Sigmoid colon (tissue), 7 donors: Measurements from ENCODE around the gene BRIP1. TPM values are rescaled to one million over a fixed set of nuclear protein-coding genes. Genes with fewer than 3 reads are reported as not detected.

Experiments used
- DNase-seq: peaks from one replicate; pipeline ENCODE4 v3.0.0-alpha.2; 2019
- H3K27ac ChIP-seq, 4 donors: fragments of 200-600 bp; sonication (generic); one replicate each; pipeline ENCODE4 v1.5.1; 2016 to 2019; ENCODE audit warnings: mild to moderate bottlenecking in 1 of 4
- H3K27me3 ChIP-seq, 3 donors: fragments of 200-600 bp; sonication (generic); one replicate each; pipeline ENCODE4 v1.5.1; 2019; ENCODE audit warnings: mild to moderate bottlenecking in 1 of 3
- H3K36me3 ChIP-seq, 4 donors: fragments of 200-600 bp; sonication (generic); one replicate each; pipeline ENCODE4 v1.5.1; 2016 to 2019
- H3K4me1 ChIP-seq, 4 donors: fragments of 200-600 bp; sonication (generic); one replicate each; pipeline ENCODE4 v1.5.1; 2017 to 2019
- H3K4me3 ChIP-seq, 4 donors: fragments of 200-600 bp; sonication (generic); one replicate each; pipeline ENCODE4 v1.5.1; 2017 to 2019; ENCODE audit warnings: mild to moderate bottlenecking in 2 of 4, moderate library complexity in 1 of 4
- H3K9me3 ChIP-seq, 4 donors: fragments of 200-600 bp in 3 of 4; sonication (generic) in 3 of 4; one replicate each; pipeline versions ENCODE4 v1.5.1 to v1.6.1; 2013 to 2019
- EP300 ChIP-seq, 4 donors: sonication (generic); formaldehyde crosslinking; IDR thresholded peaks; one replicate each; pipeline ENCODE4 v1.6.1; 2017; ENCODE audit warnings: antibody characterized with exemption in 4 of 4
- POLR2A ChIP-seq, 2 donors: fragments of 450-650 bp; IDR thresholded peaks; one replicate each; pipeline ENCODE4 v1.6.1; 2016; ENCODE audit warnings: antibody characterized with exemption in 2 of 2, mild to moderate bottlenecking in 2 of 2, moderate library complexity in 2 of 2
- POLR2AphosphoS5 ChIP-seq, 4 donors: sonication (generic); formaldehyde crosslinking; IDR thresholded peaks; one replicate each; pipeline ENCODE4 v1.6.1; 2017; ENCODE audit warnings: antibody characterized with exemption in 4 of 4
- WGBS, 2 donors: extraction: QIAGEN DNeasy Blood & Tissue Kit; methylation state at CpG; one replicate each; pipeline ENCODE4 v1.1.7; 2013; 5-methylcytosine and 5-hydroxymethylcytosine counted together
- intact Hi-C: fragments of 100-400 bp; cut with DNase I; formaldehyde crosslinking; loops from one replicate; pipeline ENCODE4 v1.15.1; 2023
- polyA plus RNA-seq, 3 donors: library from polyadenylated mRNA; stranded (reverse); fragments of 200-250 nt; gene quantifications; one replicate each; pipeline ENCODE4 v1.2.3, GENCODE V29; 2013
- total RNA-seq, 4 donors: library from RNA; depleted of rRNA; stranded (reverse); fragments of >200 nt; gene quantifications; one replicate each; pipeline ENCODE4 v1.1.0, GENCODE V29; 2016
- TF ChIP-seq, protein P1 (sequence below), 4 experiments: fragments of 450-650 bp in 3 of 4; fragments of 200-600 bp in 1 of 4; IDR thresholded peaks; one replicate each; pipeline ENCODE4 v1.5.1; 2016 to 2019; ENCODE audit warnings: antibody characterized with exemption in 4 of 4, mild to moderate bottlenecking in 3 of 4, moderate library complexity in 2 of 4
- donor health status: healthy with polysubstance abuse.
- donor health status: Bipolar disorder and iron deficiency.
- donor health status: healthy.

BRIP1 gene
- total and polyA plus RNA-seq, 7 donors = under 0.01 to 1.5 (median 0.41) TPM; not detected in 1

DNA sequence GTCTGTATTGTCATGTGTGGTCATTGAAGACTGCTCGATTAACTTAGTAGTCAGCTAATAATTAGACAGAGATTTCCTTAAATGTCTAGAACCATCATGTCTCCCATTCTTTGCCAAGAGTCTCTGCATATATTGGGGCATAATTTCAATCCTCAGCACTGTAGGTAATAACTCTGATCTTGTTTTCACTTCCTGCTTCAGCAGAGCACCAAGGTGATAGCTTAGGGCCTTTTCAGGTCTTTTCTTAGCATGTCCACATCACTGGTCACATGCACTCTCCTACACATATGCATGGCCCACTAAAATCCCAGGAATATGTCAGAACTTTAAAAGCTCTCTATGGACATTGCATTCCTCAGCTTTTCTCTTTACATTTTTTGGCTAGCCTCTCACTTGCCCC, 162.0 kb downstream of the BRIP1 start:
- intact Hi-C loops = loop anchor here (10.0 kb wide), 1 partner anchor 53 kb away; no protein-coding TSS in a partner anchor
- peaks cover 0 to 17% (median 12%) of the 10 kb centered on the region in 4 donors for H3K9me3 ChIP-seq
- WGBS, 2 donors = 95 to 96% methylated on average over 1 of the region's 1 CpG
- TF ChIP-seq POLR2AphosphoS5 (IDR thresholded peaks at IDR 0.05) (no peak), EP300 (IDR thresholded peaks at IDR 0.05) (no peak), POLR2A (IDR thresholded peaks at IDR 0.05) (no peak)
- TF ChIP-seq, protein P1, sequence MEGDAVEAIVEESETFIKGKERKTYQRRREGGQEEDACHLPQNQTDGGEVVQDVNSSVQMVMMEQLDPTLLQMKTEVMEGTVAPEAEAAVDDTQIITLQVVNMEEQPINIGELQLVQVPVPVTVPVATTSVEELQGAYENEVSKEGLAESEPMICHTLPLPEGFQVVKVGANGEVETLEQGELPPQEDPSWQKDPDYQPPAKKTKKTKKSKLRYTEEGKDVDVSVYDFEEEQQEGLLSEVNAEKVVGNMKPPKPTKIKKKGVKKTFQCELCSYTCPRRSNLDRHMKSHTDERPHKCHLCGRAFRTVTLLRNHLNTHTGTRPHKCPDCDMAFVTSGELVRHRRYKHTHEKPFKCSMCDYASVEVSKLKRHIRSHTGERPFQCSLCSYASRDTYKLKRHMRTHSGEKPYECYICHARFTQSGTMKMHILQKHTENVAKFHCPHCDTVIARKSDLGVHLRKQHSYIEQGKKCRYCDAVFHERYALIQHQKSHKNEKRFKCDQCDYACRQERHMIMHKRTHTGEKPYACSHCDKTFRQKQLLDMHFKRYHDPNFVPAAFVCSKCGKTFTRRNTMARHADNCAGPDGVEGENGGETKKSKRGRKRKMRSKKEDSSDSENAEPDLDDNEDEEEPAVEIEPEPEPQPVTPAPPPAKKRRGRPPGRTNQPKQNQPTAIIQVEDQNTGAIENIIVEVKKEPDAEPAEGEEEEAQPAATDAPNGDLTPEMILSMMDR (IDR thresholded peaks at IDR 0.05) = no peak
- H3K27ac ChIP-seq = no peak overlapping the region
- H3K4me3 ChIP-seq = no peak overlapping the region
- H3K4me1 ChIP-seq = no peaks in the 10 kb centered on the region
- H3K36me3 ChIP-seq = no peaks in the 10 kb centered on the region
- no peaks in the 10 kb centered on the region for H3K27me3 ChIP-seq
- no peak for DNase-seq

DNA sequence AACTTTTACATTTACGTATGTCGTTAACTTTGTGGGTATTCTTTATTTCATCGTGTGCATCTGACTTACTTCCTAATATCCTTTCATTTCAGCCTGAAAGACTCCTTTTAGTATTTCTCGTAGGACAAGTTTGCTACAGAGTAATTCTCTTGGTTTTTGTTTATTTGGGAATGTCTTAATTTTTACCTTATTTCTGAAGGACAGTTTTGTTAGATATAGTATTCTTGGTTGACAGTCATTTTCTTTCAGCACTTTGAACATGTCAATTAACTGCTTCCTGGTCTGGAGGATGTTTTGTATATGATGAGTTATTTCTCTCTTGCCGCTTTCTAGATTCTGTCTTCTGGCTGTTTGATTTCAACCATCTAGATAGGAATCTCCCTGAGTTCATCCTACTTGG, 163.1 kb downstream of the BRIP1 start:
- Histone ChIP-seq H3K4me1 (no peaks in the 10 kb centered on the region), H3K27ac (no peak overlapping the region), H3K36me3 (no peaks in the 10 kb centered on the region), H3K9me3 (peaks cover 0 to 17% (median 12%) of the 10 kb centered on the region in 4 donors), H3K27me3 (no peaks in the 10 kb centered on the region), H3K4me3 (no peak overlapping the region)
- no peak for DNase-seq
- 98% methylated on average over 5 of the region's 5 CpGs for WGBS, 2 donors
- TF ChIP-seq EP300 (IDR thresholded peaks at IDR 0.05) (no peak), POLR2A (IDR thresholded peaks at IDR 0.05) (no peak)
- TF ChIP-seq, protein P1 (IDR thresholded peaks at IDR 0.05) = no peak
- intact Hi-C loops = loop anchor here (10.0 kb wide), 1 partner anchor 55 kb away; no protein-coding TSS in a partner anchor

DNA sequence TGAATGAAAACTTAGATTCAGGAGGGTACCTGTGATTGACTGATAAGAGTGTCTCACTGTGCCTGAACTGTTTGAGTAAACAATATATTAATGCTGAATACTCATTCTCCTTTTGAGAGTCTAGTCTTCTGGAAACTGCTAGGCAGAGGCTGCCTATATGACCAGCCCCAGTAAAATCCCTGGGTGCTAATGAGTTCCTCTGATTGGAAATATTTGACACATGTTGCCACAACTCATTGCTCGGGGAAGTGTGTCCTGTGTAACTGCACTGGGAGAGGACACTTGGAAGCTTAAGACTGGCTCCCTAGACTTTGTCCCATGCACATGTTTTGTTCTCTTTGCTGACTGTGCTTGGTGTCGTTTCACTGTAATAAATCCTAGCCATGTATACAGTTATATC, 163.6 kb downstream of the BRIP1 start:
- H3K27me3 ChIP-seq = no peaks in the 10 kb centered on the region
- 94 to 95% methylated on average over 2 of the region's 2 CpGs for WGBS, 2 donors
- peaks cover 0 to 17% (median 12%) of the 10 kb centered on the region in 4 donors for H3K9me3 ChIP-seq
- intact Hi-C loops = loop anchor here (10.0 kb wide), 1 partner anchor 55 kb away; no protein-coding TSS in a partner anchor
- DNase-seq = no peak
- no peaks in the 10 kb centered on the region for H3K4me1 ChIP-seq
- H3K27ac ChIP-seq = no peak overlapping the region
- TF ChIP-seq POLR2AphosphoS5 (IDR thresholded peaks at IDR 0.05) (no peak), EP300 (IDR thresholded peaks at IDR 0.05) (no peak), POLR2A (IDR thresholded peaks at IDR 0.05) (no peak)
- TF ChIP-seq, protein P1 (IDR thresholded peaks at IDR 0.05) = no peak
- H3K4me3 ChIP-seq = no peak overlapping the region
- H3K36me3 ChIP-seq = no peaks in the 10 kb centered on the region

DNA sequence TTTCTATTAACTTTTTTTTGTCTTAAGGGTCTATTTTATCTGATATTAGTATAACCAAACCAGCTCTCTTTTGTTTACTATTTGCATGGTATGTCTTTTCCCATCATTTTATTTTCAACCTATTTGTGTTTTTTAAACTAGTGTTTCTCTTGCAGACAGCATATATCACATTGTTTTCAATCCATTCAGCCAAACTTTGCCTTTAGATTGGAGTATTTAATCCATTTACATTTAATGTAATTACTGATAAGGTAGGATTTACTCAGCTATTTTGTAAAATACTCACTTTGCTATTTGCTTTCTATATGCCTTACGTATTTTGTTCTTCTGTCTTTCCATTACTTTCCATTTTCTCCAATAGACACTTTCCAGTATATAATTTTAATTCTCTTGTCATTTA, 164.3 kb downstream of the BRIP1 start:
- H3K9me3 ChIP-seq = peaks cover 0 to 17% (median 12%) of the 10 kb centered on the region in 4 donors
- TF ChIP-seq, protein P1 (IDR thresholded peaks at IDR 0.05) = no peak
- TF ChIP-seq POLR2A (IDR thresholded peaks at IDR 0.05) = peak in 1 of 2 donors; percentile 2

DNA sequence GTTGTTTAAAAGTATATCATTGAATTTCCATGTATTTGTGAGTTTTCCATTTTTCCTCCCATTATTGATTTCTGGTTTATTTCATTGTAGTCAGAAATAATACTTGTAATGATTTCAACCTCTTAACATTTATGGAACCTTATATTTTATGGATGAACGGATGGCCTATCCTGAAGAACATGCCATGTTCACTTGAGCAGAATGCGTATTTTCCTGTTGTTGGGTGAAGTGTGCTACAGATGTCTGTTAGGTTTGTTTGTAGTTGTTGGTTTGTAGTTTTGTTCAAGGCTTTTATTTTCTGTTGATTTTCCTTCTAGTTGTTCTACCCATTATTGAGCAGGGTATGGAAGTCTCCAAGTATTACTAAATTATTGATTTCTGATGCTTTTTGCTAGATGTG, 165.1 kb downstream of the BRIP1 start:
- Histone ChIP-seq H3K4me3 (no peak overlapping the region), H3K9me3 (peaks cover 0 to 17% (median 12%) of the 10 kb centered on the region in 4 donors), H3K27me3 (no peaks in the 10 kb centered on the region), H3K4me1 (no peaks in the 10 kb centered on the region), H3K27ac (no peak overlapping the region), H3K36me3 (no peaks in the 10 kb centered on the region)
- WGBS, 2 donors = 98% methylated on average over 2 of the region's 2 CpGs
- TF ChIP-seq POLR2AphosphoS5 (IDR thresholded peaks at IDR 0.05) = no peak
- TF ChIP-seq EP300 (IDR thresholded peaks at IDR 0.05) = no peak
- no peak for DNase-seq
- intact Hi-C loops = no loop called here

More for the DNA sequence above, 164.3 kb downstream of the BRIP1 start:
- Histone ChIP-seq H3K4me1 (no peaks in the 10 kb centered on the region), H3K36me3 (no peaks in the 10 kb centered on the region), H3K27ac (no peak overlapping the region), H3K27me3 (no peaks in the 10 kb centered on the region), H3K4me3 (no peak overlapping the region)
- DNase-seq = no peak
- intact Hi-C loops = no loop called here
- 98% methylated on average over 1 of the region's 1 CpG for WGBS, 2 donors
